Calu3 (cell line): ENCODE measurements around the gene ZMYM2. TPM values are rescaled to one million over a fixed set of nuclear protein-coding genes. Genes with fewer than 3 reads are reported as not detected.

Experiments
- BruUV-seq: library from RNA; stranded (reverse); fragments of 400-500 nt; replicated peaks from 2 replicates; lab custom pipeline; 2021; lab: Mats Ljungman, UMichigan
- CTCF ChIA-PET: fragments of 300-600 bp; sonication (Branson Sonifier 250); formaldehyde crosslinking; loops from one replicate; lab custom pipeline; 2022; ENCODE audit warnings: antibody characterized with exemption; lab: Charles Lee
- DNase-seq: peaks from one replicate; pipeline ENCODE4 v3.0.0; 2022
- H3K27ac Mint-ChIP-seq: one replicate; pipeline ENCODE4 v1.8.0; 2022; ENCODE audit warnings: mixed read lengths; ENCODE audit not compliant: unreplicated experiment
- H3K27me3 Mint-ChIP-seq: one replicate; pipeline ENCODE4 v1.8.0; 2022; ENCODE audit warnings: mixed read lengths; ENCODE audit not compliant: unreplicated experiment
- H3K36me3 Mint-ChIP-seq: one replicate; pipeline ENCODE4 v1.8.0; 2022; ENCODE audit warnings: mild to moderate bottlenecking, moderate library complexity, mixed read lengths; ENCODE audit not compliant: insufficient read depth, unreplicated experiment
- H3K4me1 Mint-ChIP-seq: one replicate; pipeline ENCODE4 v1.8.0; 2022; ENCODE audit warnings: mild to moderate bottlenecking, low read depth, mixed read lengths; ENCODE audit not compliant: unreplicated experiment
- H3K4me3 Mint-ChIP-seq: one replicate; pipeline ENCODE4 v1.8.0; 2022; ENCODE audit warnings: mild to moderate bottlenecking, low read depth, moderate library complexity, mixed read lengths; ENCODE audit not compliant: unreplicated experiment
- H3K9me3 Mint-ChIP-seq: one replicate; pipeline ENCODE4 v1.8.0; 2022; ENCODE audit warnings: low read depth, mixed read lengths; ENCODE audit not compliant: unreplicated experiment
- CTCF ChIP-seq: fragments of 200-600 bp; IDR thresholded peaks from one replicate; pipeline ENCODE4 v1.8.0; 2022; ENCODE audit warnings: antibody characterized with exemption; ENCODE audit not compliant: unreplicated experiment
- intact Hi-C: fragments of 100-400 bp; cut with micrococcal nuclease; formaldehyde crosslinking; loops from one replicate; pipeline ENCODE4 v1.10.0; 2022; ENCODE audit not compliant: unreplicated experiment
- total RNA-seq: library from RNA; stranded (reverse); gene quantifications from 2 replicates; pipeline ENCODE4 v1.2.3, GENCODE V29; 2022

Gene ZMYM2
- total RNA-seq, 1 experiment from 2014 or later = 53.1 TPM

GRCh38 chr13:19985219-19985556 is 26.7 kb downstream of the ZMYM2 start:
- no peak for DNase-seq
- no TSS peak for BruUV-seq
- CTCF ChIA-PET = interaction anchor here (1.1 to 1.6 kb wide), 2 partner anchors 10 to 25 kb away, joined by 3 read pairs; no protein-coding TSS in a partner anchor
- intact Hi-C loops = no loop called here
- Mint-ChIP-seq H3K4me1 (no peaks in the 10 kb centered on the region), H3K36me3 (peaks cover 8% of the 10 kb centered on the region), H3K4me3 (no peak overlapping the region), H3K9me3 (no peaks in the 10 kb centered on the region), H3K27me3 (no peaks in the 10 kb centered on the region), H3K27ac (no peak overlapping the region)
- no peak for TF ChIP-seq CTCF

DNA sequence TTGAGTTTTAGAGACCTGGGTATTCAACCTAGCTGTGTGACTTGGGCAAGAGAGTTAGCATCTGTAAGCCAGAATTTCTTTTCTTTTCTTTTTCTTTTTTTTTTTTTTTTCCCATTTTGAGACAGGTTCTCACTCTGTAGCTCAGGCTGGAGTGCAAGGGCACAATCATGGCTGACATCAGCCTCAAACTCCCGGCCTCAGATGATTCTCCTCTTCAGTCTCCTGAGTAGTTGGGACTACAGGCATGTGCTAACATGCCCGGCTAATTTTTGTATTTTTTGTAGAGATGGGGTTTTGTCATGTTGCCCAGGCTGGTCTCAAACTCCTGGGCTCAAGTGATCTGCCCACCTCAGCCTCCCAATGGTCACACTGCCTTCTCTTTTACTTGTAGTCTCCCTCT is 33.0 kb downstream of the ZMYM2 start:
- intact Hi-C loops = no loop called here
- DNase-seq = no peak
- H3K4me3 Mint-ChIP-seq = no peak overlapping the region
- H3K36me3 Mint-ChIP-seq = peaks cover 5% of the 10 kb centered on the region
- TF ChIP-seq CTCF = no peak
- no peaks in the 10 kb centered on the region for H3K4me1 Mint-ChIP-seq
- H3K9me3 Mint-ChIP-seq = no peaks in the 10 kb centered on the region
- no peaks in the 10 kb centered on the region for H3K27me3 Mint-ChIP-seq
- no peak overlapping the region for H3K27ac Mint-ChIP-seq
- CTCF ChIA-PET = no interaction called here
- no TSS peak for BruUV-seq

- no peak for TF ChIP-seq CTCF
- Mint-ChIP-seq H3K36me3 (peaks cover 5% of the 10 kb centered on the region), H3K4me3 (no peak overlapping the region), H3K27me3 (no peaks in the 10 kb centered on the region), H3K9me3 (no peaks in the 10 kb centered on the region), H3K4me1 (no peaks in the 10 kb centered on the region), H3K27ac (no peak overlapping the region)
- BruUV-seq = no TSS peak
- DNase-seq = no peak
- intact Hi-C loops = no loop called here
- CTCF ChIA-PET = no interaction called here
Measured at GRCh38 chr13:19993024-19993423, 34.5 kb downstream of the ZMYM2 start.

DNA sequence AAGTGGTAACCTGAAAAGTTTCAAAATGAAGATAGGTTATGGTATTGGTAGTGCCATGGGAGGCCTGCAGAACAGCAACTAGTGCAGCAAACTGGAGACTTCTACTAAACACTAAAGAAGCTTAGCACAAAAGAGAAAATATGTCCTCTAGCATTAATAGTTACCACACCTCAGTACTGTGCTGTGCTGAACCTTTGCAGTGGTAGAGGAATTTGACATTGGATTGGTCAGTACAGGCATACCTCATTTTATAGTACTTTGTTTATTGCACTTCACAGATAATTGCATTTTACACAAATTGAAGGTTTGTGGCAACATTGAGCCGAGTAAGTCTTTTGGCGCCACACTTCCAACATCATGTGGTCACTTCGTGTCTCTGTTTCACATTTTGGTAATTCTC is 40.4 kb downstream of the ZMYM2 start:
- TF ChIP-seq CTCF = no peak
- DNase-seq = no peak
- Mint-ChIP-seq H3K4me3 (no peak overlapping the region), H3K27me3 (no peaks in the 10 kb centered on the region), H3K27ac (no peak overlapping the region), H3K9me3 (no peaks in the 10 kb centered on the region), H3K4me1 (no peaks in the 10 kb centered on the region), H3K36me3 (peaks cover 9% of the 10 kb centered on the region)
- no TSS peak for BruUV-seq
- intact Hi-C loops = no loop called here
- CTCF ChIA-PET = no interaction called here
